ENCODE data around the gene ASAP2. TPM values are rescaled to one million over a fixed set of nuclear protein-coding genes. Genes with fewer than 3 reads are reported as not detected.

Gene ASAP2
- total RNA-seq, 1 experiment from 2014 or later: 46.7 TPM

DNA sequence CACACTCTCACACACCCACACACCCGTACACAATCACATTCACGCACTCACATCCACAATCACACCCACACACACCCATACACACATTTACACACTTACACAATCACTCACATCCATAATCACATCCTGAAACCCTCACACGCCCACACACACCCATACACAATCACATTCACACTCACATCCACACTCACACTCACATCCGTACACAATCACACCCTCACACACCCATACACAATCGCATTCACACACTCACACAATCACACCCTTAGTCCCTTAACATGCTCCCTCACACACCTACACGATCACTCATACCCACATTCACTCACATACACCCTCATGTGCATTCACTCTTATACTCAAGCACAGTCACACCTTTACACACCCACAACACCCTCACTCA lies 110.9 kb downstream of the ASAP2 start:
- no peak for DNase-seq (ENCODE audit: low read depth)

DNA sequence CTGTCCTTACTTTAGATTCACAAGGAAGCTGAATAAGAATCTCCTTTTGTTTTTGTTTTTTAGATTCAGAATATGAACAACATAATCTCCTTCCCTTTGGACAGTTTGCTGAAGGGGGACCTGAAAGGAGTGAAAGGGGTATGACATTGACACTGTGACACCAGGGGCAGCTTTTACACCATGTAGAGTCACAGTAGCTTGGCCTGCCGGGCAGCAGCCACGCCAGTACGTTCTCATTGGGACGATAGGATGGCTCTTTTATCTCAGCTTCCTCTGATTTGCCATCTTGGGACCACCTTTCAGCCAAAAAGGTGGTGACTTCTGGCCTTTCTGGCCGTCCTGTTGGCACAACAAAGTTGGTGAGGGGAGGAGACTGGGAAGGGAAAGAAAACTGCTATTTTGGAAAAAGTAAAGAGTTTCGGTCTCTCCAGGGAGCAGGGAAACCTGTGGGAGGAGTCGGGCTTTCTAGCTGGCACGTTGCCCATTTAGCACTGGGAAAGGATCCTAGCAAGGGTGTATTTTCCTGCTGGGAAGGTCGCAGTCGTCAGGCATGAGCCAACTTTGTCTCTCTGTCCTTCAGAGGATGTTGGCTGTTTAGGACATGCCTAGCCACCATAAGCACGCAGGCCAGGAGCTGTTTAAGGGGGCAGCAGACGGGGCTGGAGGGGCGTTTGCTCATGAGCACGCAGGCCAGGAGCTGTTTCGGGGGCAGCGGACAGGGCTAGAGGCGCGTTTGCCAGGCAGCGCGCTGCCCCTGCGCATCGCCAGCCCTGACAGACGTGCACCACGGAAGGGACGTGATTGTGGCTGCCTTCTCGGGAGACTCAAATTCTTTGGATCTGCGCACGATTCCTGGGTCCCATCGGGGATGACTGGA lies 112.1 kb downstream of the ASAP2 start:
- no peak for DNase-seq (ENCODE audit: low read depth)

DNA sequence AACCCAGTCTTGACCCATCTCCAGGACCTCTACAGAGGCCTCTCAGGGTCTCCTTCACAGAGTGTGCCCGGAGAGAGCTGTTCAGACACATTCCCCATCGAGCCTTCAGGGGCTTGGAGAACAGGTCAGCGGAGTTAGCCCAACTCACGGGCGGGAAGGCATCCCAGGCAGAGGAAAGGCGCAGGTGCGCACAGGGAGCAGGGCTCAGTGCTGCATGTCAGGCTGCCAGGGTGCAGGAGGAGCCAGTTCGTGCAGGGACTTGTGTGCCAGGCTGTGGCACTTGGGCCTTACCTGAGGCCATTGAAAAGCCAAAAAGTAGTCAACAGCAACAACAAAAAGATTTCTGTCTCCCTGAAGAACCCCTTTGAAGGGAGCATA lies 112.7 kb downstream of the ASAP2 start:
- DNase-seq (ENCODE audit: low read depth): no peak

DNA sequence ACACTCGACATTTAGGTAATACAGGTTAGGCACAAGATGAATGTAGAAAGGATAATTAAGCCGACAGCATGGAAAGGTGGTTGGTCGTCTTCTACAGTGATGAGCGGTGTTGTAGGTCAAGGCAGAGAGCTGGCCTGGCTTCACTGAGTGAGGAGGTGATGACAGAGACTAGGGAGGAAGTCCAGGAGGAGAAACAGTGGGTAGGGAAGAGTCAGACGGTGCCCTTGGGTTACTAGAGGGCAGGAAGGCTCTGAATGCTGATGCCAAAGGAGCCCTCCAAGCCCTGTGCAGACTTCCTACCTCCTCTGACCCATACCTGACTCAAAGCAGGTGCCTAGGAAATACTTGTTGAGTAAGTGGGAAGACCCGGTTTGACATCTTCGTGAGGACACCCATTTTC lies 116.0 kb downstream of the ASAP2 start:
- no peak for DNase-seq (ENCODE audit: low read depth)

DNA sequence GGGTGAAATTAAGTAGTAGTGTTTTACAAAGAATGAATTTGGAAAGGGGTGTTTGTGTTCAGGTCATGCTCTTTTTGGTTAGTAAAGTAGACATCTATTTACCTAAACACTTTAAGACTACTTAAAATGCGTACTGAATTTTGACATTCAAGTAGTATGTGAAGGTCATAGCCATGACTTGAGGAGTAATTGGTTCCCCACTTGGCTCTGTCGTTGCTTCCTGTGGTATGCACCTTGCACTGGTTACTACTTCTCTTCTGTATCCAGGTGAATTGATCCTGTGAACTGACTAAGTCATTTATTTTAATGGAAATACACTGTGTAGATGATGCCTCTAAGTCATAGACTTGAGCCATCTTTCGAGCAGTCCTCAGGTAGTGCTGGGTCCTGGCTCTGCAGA lies 118.8 kb downstream of the ASAP2 start:
- no peak for DNase-seq (ENCODE audit: low read depth)

DNA sequence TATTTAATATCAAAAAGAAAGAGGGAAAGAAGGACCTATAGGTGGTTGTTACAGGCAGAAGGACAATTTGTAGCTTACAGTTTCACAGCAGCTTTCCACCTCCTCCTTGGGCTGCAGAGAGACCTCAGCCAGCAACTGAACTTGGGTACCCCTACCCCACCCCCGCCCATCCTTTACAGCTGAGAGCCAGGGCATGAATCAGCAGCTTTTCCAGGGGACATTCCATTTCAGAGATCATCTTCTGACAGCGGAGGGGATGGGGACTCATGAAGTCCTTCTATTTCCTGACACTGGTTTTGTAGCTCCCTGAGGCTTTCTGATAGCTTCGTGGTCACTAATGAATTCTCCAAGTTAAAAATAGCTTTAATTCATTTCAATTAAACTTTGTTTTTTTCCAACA lies 120.4 kb downstream of the ASAP2 start:
- DNase-seq (ENCODE audit: low read depth): peak; percentile 45

DNA sequence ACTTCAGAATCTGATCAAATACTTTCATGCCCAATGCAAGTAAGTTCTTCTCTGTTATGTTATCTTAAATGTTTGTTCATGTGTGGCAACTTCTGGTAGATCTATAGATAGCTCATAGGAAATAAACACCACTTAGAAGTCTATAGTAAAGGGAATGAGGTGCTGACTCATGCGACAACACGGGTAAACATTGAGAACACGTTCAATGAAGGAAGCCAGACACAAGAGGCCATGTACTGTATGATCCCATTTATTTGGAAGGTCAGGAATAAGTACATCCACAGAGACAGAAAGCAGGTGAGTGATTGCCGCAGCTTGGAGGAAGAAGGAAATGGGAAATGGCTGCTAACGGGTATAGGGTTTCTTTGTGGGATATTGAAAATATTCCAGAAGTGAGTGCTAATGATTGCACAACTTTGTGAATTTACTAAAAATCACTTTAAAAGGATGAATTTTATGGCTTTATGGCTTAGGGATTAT lies 121.3 kb downstream of the ASAP2 start:
- no peak for DNase-seq (ENCODE audit: low read depth)

DNA sequence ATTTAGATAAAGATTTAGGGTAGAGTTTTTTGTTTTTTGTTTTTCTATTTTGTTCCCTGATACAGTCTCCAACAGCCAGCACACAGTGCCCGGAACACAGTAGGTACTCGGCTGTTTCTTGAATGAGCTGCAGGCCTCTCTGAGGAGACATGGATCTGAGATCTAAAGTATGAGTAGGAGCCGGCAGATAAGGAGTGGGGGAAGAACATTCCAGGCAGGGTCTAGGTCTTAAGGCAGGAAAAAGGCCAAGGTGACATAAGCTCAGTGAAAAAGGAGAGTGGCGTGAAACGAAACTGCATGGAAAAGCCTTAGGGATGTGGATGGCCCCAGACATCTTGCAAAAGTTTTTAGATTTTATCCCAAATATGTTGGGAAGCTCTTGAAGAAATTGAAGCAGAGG lies 122.3 kb downstream of the ASAP2 start:
- DNase-seq (ENCODE audit: low read depth): no peak

DNA sequence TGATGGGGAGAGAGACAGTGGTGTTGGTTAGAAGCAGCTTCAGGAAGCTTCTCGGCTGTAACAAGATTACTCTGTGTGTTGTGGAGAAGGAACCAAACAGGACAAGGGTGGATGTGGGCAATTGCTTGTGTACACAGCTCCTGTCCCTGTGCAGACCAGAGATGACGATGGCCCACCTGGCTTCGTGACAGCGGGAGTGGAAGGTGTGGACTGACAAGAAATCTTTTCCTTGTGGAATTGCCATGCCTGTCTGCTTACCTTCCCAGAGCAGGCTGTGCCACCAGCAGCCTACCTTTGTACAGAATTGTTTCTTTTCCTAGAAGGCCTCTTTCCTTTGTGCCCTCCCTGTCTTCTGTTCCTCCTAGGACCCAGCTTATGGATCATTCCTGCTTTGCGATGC lies 122.9 kb downstream of the ASAP2 start:
- DNase-seq (ENCODE audit: low read depth): no peak

DNA sequence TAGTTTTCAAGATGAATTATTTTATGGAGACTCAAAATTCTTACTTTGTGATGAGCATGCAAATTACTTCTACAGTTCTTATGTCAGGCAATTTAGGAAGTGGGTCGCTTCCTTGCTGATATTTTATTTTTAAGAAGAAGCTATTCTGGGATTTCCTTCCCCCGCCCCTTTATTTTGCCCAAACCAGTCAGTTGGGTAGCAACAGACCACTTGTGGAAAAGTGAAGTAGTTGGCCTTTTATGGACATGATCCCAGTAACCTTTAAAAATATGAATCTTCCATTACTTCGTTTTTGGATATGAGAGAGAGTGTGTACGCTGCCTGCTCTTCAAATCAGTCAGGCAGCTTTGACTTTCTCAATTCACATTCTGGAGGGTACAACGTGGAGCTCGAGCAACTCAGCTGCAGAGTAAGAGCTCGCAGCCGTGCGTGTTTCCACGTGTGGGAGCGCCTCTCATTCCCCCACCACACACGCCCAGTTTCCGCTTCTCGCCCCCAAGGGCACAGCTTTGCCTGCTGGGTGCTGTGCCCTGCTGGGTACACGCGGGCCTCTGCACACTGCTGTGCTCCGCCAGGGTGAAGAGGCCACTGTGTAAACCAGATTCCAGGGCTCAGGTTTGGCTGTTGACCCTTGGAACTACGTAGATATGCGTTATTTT lies 124.1 kb downstream of the ASAP2 start:
- DNase-seq (ENCODE audit: low read depth): no peak

DNA sequence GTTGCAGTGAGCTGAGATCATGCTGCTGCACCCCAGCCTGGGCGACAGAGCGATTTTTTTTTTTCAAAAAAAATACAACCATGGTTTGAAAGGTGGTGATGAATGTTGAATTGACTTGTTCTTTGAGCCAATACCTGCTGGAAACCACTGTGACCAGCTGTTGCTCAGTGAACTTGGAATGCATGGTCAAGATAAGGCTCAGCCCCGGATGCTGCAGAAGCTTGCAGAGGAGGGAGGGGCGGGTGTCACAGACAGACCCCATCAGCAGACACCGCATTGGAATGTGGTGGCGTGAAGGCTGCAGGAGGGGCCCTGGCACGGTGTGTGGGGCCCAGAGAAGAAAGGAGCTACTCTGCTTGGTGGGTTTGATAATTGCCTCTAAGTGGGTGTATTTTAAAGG lies 125.1 kb downstream of the ASAP2 start:
- no peak for DNase-seq (ENCODE audit: low read depth)

DNA sequence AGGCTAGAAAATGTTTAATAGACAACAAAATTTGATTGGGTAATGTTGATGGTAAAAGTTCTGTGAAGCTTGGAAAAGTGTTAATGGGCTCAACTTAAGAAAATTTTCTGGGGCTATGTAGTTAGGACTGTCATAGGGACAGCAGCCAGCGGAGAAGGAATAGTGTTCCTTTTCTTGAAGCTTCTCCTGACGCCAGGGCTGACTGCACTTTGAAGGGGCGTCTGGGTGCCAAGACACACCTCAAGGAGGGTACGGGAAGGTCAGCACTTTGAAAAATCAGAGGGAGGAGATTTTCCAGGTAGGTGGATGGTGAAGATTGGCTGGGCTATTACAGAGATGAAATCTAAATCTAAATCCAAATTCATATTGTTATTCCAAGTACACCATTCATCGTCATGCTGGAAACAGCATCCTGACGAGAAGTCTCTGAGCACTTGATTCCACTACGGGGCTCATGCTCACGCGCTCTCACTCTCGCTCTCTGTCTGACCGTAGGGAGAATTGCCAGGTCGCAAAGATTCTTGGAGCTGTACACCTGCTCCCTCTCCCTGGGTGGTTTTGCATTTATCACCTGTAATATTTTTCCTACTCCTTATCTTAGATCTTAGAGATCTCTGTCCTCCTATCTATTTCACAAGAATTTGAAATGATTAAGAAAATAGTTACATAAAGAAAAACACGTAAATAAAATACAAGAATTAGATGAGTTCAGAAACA lies 125.7 kb downstream of the ASAP2 start:
- DNase-seq (ENCODE audit: low read depth): no peak

DNA sequence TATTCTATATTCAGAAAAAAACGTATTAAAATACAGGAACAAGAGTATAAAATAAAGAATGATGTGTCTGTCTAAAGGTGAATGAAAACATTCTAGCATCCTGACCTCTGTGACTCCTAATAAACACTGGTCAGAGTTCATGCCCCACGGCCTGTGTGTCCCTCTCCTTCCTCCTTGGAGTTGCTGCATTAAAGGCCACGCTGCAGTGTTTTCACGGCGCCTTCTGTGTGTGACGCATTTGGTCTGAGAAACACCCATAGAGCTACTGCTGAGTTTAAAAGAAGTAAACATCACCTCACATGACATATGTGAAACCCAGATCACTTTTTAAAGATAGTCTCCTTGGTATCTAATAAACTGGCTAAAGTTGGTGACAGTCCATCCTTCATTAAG lies 126.2 kb downstream of the ASAP2 start:
- no peak for DNase-seq (ENCODE audit: low read depth)

DNA sequence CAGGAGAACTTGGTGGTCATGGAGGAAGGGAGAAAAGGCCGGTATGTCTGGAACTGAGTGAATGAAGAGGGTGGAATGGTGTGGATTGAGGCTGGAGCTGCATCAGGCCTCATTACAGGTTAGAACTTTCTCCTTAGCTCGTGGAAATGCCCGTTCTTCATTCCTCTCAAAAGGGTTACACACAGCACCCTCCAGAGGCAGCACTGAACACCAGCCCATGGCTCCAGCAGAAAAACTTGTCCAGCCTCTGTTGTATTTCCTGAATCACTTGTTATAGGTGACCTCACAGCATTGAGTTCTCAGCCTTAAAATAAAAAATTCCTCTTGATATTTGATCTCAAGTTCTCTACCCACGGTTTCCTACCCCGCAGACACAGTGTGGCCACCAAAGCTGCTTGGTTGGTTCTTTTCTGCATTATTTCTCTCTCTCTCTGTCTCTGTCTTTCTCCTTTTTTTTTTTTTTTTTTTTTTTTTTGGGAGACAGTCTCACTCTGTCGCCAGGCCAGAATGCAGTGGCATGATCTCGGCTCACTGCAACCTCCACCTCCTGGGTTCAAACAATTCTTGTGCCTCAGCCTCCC lies 127.1 kb downstream of the ASAP2 start:
- peak; percentile 64 for DNase-seq (ENCODE audit: low read depth)

DNA sequence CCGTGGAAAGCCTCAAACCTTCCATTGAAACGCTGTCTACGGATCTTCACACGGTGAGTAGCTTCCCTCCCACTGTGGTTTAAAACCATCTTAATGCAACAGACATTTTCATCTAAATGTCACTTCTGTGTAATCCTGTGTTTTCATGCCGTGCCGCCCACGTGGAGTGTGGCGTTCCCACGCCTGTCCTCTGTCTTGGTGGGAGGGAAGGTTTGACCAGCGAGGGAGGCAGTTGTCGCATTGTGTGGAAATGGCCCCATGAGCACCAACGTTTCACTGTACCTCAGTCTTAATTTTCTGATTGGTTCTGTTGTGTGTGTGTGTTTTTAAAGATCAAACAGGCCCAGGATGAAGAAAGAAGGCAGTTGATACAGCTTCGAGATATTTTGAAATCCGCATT lies 128.1 kb downstream of the ASAP2 start:
- no peak for DNase-seq (ENCODE audit: low read depth)

DNA sequence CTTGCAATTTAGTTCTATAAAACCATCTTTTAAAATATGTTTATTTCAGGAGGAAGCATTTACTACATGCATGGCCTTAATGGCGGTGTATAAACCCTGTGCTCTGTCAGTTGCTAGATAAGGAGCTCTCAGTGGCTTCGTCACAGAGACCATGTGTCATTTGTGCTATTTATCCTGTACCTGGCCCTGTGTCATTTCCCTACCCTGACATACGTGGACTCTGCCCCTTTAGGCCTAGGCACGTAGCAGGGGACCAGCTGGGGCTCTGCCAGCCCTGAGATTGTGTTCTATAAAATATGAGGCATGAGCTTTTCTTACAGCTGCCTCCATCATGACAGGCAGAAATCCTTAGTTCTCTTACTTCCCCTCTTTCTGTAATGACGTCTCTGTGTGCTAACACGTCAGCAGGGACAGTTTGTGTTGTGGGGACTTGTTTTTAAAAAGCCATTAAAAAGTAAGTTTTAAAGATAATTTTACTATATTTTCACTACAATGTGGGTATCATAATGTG lies 128.8 kb downstream of the ASAP2 start:
- DNase-seq (ENCODE audit: low read depth): no peak

DNA sequence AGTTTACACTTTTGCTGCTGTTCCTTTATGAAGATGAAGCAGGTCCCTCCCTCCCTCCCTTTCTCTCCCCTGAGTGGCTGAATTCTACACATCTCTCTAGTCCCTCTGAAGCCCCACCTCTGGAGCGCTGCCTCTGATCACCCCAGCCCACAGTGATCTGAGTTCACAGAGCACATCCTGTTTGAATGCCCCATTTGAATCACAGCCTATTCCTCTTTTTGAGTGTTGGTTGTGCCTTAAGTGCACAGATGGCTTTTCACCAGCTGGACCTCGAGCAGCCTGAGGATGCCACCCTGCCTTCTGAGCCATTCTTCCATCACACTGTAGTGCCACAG lies 129.6 kb downstream of the ASAP2 start:
- peak; percentile 33 for DNase-seq (ENCODE audit: low read depth)

DNA sequence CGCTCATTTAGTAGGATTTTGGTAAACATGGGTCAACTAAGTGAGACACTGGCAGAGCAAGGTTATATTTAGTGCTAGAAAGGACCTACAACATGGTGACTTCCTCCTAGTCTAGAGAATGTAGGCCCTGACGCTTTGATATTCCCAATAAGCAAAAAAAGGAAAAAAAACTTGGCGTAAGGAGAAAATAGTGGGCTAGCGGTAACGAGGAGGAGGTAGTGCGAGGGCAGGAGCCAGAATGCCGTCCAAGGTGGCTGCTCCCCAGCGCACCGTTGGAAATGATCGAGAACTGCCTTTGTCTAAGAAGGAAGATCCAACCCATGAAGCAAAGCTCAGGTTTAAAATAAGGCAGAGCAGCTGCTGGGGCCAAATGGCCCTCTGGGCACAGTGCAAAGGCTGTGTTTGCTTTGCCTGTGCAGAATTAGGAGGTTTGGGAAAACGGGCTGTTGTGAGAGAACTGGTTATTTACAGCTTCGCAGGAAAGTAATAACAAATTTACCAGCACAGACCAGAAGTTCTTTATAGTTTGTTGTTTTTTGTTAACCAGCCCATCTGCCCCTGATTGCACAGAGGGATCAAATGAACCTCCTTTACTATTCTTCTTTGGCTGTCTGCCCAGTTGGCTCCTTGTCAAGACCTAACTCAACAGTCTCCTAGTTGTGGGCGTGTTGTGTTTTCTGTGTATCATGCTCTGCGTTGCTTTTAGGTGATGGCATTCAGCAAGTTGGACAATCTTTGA lies 130.1 kb downstream of the ASAP2 start:
- peak; percentile 90 for DNase-seq (ENCODE audit: low read depth)

DNA sequence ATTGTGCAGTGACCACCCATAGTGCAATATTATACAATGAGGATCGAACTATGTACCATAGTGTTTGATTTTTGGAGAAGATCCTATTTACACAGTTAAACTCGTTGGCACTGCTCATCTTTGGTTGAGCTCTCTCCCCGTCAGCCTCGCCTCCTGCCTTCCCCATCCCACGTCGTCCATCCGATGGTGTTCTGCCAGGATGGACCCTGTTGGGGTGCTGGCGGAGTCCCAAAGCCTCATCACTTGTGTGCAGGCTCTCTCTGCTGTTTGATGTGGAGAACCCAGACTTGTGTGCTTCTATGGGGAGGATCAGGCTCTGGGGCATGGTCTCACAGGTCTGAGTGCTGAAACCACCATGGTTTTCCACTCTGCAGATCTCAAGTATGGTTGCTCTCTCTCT lies 131.3 kb downstream of the ASAP2 start:
- DNase-seq (ENCODE audit: low read depth): no peak

DNA sequence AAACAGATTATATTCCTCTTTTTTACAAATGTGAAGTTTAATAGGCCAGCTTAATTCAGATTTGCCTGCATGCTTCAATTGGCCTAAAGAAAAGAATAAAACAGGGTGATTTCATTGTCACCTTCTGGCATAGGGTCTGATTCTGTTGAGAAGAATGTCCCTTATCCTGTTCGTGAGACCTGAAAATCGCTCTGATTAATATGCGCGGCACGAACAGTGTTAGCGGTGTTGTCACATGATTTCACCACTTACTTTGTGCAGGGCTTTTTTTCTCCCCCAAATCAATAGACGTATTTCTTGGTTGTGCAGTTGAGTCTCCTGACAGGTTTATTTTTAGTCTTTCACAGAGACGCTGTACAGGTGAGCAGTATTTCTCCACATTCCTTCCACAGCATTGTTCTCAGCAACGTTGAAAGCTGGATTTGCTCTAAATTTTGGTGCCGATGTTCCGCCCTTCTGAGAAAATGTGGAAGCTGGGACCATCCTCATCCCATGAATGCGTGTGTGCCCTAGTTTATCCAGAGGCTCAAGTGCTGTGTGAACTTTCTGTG lies 134.8 kb downstream of the ASAP2 start:
- DNase-seq (ENCODE audit: low read depth): no peak

DNA sequence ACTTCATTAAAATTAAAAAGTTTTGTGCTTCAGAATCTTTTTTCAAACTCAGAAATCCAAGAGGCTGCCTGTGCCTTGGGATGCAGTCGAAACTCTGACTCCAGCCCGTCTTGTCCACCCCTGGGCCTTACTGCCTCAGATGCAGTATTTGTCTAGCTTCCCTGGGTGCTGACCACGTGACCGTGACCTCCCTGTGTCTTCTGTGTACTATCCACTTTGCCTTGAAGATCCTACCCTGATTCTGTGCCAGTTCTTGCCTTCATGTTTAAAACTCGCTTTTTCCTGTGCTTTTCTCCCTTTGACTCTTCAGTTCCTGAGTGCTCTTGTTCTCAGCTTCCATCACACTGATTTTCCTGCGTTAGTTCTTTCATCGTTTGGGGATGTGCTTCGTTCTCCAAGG lies 136.0 kb downstream of the ASAP2 start:
- no peak for DNase-seq (ENCODE audit: low read depth)
